ENCODE results near the gene RBM20.
"Not testable (repeated sequence)": the region's sequence is repeated elsewhere in the genome, so short reads cannot be mapped to it uniquely, and the experiment has no call there.

RBM20 gene

GRCh38 chr10:110709964-110710587, 65.9 kb downstream of the RBM20 start:
- TF ChIP-seq JUND (IDR thresholded peaks at IDR 0.05; ENCODE audit: low read depth) = no peak
- DNase-seq (ENCODE audit: low read depth in 1 of 2, low spot score in 1 of 2) = no peak
- in situ Hi-C loops (cut with HindIII; ENCODE audit: low pct_unique_long_range_greater_than_20kb, low sequenced_read_pairs) = no loop called here

GRCh38 chr10:110710621-110711020, 66.5 kb downstream of the RBM20 start:
- no peak for TF ChIP-seq JUND (IDR thresholded peaks at IDR 0.05; ENCODE audit: low read depth)
- DNase-seq (ENCODE audit: low read depth in 1 of 2, low spot score in 1 of 2) = no peak
- in situ Hi-C loops (cut with HindIII; ENCODE audit: low pct_unique_long_range_greater_than_20kb, low sequenced_read_pairs) = no loop called here

- in situ Hi-C loops (cut with HindIII; ENCODE audit: low pct_unique_long_range_greater_than_20kb, low sequenced_read_pairs) = no loop called here
- no peak for TF ChIP-seq JUND (IDR thresholded peaks at IDR 0.05; ENCODE audit: low read depth)
- DNase-seq (ENCODE audit: low read depth in 1 of 2, low spot score in 1 of 2) = no peak
Measured at GRCh38 chr10:110711382-110711781, 67.2 kb downstream of the RBM20 start.

GRCh38 chr10:110714356-110714755, 70.2 kb downstream of the RBM20 start:
- in situ Hi-C loops (cut with HindIII; ENCODE audit: low pct_unique_long_range_greater_than_20kb, low sequenced_read_pairs) = no loop called here
- no peak for TF ChIP-seq JUND (IDR thresholded peaks at IDR 0.05; ENCODE audit: low read depth)
- no peak for DNase-seq (ENCODE audit: low read depth in 1 of 2, low spot score in 1 of 2)

GRCh38 chr10:110717781-110718589, 73.8 kb downstream of the RBM20 start:
- TF ChIP-seq JUND (IDR thresholded peaks at IDR 0.05; ENCODE audit: low read depth) = no peak
- in situ Hi-C loops (cut with HindIII; ENCODE audit: low pct_unique_long_range_greater_than_20kb, low sequenced_read_pairs) = no loop called here
- DNase-seq (ENCODE audit: low read depth in 1 of 2, low spot score in 1 of 2) = no peak

- TF ChIP-seq JUND (IDR thresholded peaks at IDR 0.05; ENCODE audit: low read depth) = no peak
- no peak for DNase-seq (ENCODE audit: low read depth in 1 of 2, low spot score in 1 of 2)
- in situ Hi-C loops (cut with HindIII; ENCODE audit: low pct_unique_long_range_greater_than_20kb, low sequenced_read_pairs) = no loop called here
Measured at GRCh38 chr10:110721406-110722038, 77.4 kb downstream of the RBM20 start.

- no peak for DNase-seq (ENCODE audit: low read depth in 1 of 2, low spot score in 1 of 2)
- TF ChIP-seq JUND (IDR thresholded peaks at IDR 0.05; ENCODE audit: low read depth) = no peak
- in situ Hi-C loops (cut with HindIII; ENCODE audit: low pct_unique_long_range_greater_than_20kb, low sequenced_read_pairs) = no loop called here
Measured at GRCh38 chr10:110723224-110723891, 79.2 kb downstream of the RBM20 start.

- in situ Hi-C loops (cut with HindIII; ENCODE audit: low pct_unique_long_range_greater_than_20kb, low sequenced_read_pairs) = no loop called here
- DNase-seq (ENCODE audit: low read depth in 1 of 2, low spot score in 1 of 2) = no peak
- no peak for TF ChIP-seq JUND (IDR thresholded peaks at IDR 0.05; ENCODE audit: low read depth)
Measured at GRCh38 chr10:110724116-110724921, 80.2 kb downstream of the RBM20 start.

GRCh38 chr10:110724937-110725336, 80.8 kb downstream of the RBM20 start:
- DNase-seq (ENCODE audit: low read depth in 1 of 2, low spot score in 1 of 2) = no peak
- in situ Hi-C loops (cut with HindIII; ENCODE audit: low pct_unique_long_range_greater_than_20kb, low sequenced_read_pairs) = no loop called here
- TF ChIP-seq JUND (IDR thresholded peaks at IDR 0.05; ENCODE audit: low read depth) = no peak

- no peak for DNase-seq (ENCODE audit: low read depth in 1 of 2, low spot score in 1 of 2)
- TF ChIP-seq JUND (IDR thresholded peaks at IDR 0.05; ENCODE audit: low read depth) = no peak
- in situ Hi-C loops (cut with HindIII; ENCODE audit: low pct_unique_long_range_greater_than_20kb, low sequenced_read_pairs) = no loop called here
Measured at GRCh38 chr10:110725801-110726630, 81.9 kb downstream of the RBM20 start.

GRCh38 chr10:110727785-110728184, 83.6 kb downstream of the RBM20 start:
- DNase-seq (ENCODE audit: low read depth in 1 of 2, low spot score in 1 of 2); in situ Hi-C loops (cut with HindIII; ENCODE audit: low pct_unique_long_range_greater_than_20kb, low sequenced_read_pairs): not testable (repeated sequence)
